Measurements from ENCODE around the gene GRAMD1B.

The GRAMD1B gene

DNA sequence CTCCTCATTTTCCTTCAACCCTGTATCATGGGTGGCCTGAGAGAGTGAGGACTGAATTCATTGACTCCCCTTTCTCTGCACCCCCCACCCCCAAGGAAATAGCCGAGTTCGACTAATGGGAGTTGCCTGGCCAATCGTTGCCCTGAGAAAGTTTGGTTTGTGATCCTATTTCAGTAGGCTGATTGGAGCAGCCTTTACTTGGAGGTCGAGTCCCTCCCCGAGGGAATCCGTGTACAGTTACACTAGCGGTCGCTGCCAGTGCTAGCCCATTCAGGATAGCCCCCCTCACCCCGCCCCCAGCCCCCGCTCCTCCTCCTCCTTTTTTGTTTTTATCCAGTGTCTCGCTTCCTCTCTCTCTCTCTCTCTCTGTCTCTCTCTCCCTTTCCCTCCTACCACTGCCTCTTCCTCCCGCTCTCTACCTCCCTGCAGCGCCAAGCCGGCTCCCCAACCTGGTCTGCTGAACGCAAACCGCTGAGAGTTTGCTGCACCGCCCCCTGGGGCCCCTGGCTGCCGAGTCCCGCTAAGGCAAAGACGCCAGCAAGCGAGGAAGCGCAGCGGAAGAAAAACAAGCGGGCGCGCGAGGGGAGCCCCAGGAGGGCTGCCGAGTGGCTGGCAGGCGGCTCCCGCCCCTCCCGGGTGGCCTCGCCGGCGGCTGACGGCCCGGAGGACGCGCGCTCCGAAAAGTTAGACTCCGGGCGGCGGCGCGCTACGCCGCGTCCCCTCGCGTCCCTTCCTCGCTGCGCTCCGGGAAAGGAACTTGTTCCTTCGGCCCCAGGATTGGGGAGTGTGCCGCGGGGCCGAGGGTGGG lies at the start of gene GRAMD1B:
GRAMD1B (plus strand) TSS at position 357 of the 808 bp plus-strand sequence. CDS start 524 bp downstream, outside the sequence.
- FAIRE-seq, result peak; percentile 97

GRCh38 chr11:123381149-123381548 lies 48.9 kb upstream of the GRAMD1B start:
- no peak for FAIRE-seq

DNA sequence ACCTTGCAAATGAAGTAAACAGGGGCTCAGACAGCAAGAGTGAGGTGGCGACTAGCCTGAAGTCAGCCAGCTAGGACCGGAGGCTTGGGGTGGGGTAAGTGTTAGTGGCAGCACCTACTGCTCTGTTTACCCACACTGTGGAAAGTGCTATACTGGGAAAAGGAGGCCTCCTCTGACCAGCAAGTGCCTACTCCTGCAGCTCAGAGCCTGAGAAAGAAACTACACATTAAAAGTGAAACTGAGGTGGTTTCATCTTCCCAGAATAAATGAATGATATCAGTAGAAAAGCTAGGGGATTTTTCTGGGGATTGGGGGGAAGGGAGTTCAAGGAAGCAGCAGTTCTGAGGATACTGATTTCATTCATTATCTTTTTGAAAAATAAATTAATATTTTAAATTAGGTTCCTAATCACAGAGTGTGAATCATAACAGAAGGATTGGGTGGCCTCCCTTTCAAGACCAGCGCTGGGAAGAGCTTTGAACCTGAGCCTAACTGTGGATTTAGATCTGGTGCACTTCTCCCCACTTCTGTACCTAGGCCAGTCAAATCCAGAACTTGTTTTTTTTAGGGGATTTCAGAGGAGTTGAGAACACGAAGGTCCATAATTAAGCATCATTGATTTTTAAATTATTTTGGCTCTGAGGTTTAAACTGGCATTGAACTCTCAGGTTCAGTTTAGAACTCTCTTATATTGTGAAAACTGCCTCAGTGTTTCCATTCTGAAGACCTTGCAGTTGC lies 48.1 kb upstream of the GRAMD1B start:
- FAIRE-seq, result no peak

GRCh38 chr11:123382555-123383074 lies 47.5 kb upstream of the GRAMD1B start:
- FAIRE-seq, result no peak

GRCh38 chr11:123384116-123384515 lies 46.0 kb upstream of the GRAMD1B start:
- FAIRE-seq, result no peak

GRCh38 chr11:123386796-123387510 lies 43.1 kb upstream of the GRAMD1B start:
- FAIRE-seq, result no peak

GRCh38 chr11:123388640-123389039 lies 41.4 kb upstream of the GRAMD1B start:
- FAIRE-seq, result no peak

DNA sequence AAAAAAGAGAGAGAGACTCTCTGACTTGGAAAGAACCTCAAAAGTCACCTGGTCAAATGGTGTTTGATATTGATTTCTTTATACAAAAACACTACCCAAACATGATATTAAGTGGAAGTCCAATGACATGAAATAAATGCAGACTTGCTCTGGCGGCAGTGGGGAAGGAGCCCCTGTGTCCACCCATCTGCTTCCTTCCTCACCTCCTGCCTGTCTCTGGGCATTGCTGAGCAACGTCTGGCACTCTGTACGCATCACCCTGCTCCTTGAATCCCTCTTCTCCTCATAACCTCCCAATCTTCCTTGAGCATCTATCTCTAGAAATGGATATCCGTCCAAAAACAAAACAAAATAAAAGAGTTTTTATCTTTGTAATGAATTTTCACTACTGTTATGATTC lies 39.9 kb upstream of the GRAMD1B start:
- no peak for FAIRE-seq

DNA sequence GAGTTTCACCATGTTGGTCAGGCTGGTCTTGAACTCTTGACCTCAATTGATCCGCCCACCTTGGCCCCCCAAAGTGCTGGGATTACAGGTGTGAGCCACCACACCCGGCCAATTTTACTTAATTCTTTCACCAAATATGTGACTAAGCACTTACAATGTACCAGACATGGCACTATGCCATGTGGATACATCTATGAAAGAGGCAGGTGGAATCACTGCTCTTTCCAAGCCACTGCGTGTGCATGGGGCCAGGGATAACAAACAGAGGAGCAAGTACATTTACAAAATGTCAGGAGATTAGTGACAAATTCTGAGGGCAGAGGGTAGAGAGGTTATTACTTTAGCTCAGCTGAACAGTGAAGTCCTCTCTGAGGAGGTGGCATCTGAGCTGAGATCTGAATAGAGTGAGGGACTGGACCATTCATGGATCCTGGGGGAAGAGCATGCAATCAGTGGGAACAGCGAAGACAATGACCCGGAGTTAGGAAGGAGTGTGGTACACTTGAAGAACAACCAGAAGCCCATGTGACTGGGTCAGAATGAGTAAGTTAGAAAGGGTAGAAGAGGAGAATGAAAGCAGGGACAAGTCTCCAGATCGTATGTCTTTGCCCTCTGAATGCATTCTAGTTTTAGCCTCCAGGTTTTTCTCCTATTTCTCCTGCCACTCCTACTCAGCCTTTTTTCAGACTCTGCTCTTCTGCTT lies 38.3 kb upstream of the GRAMD1B start:
- FAIRE-seq, result no peak

- no peak for FAIRE-seq
These were observed 37.6 kb upstream of the GRAMD1B start for GRCh38 chr11:123392431-123392830.

DNA sequence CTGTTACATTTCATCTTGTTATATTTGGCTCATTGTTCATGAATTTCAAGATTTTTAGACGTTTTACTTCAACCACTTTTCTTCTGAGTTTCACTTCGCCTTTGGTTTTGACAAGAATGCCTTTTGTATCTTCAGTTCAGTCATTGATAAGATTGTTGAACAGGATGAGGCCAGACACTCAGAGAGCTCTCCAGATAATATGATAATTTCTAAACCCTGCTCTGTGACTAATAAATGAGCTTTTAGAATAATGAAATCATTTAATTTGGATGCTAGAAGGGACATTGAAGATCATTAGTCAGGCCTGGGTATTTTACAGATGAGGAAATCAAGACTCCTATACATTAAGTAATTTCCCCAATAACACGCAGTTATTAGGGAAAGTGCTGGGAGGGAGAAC lies 37.2 kb upstream of the GRAMD1B start:
- FAIRE-seq, result no peak

DNA sequence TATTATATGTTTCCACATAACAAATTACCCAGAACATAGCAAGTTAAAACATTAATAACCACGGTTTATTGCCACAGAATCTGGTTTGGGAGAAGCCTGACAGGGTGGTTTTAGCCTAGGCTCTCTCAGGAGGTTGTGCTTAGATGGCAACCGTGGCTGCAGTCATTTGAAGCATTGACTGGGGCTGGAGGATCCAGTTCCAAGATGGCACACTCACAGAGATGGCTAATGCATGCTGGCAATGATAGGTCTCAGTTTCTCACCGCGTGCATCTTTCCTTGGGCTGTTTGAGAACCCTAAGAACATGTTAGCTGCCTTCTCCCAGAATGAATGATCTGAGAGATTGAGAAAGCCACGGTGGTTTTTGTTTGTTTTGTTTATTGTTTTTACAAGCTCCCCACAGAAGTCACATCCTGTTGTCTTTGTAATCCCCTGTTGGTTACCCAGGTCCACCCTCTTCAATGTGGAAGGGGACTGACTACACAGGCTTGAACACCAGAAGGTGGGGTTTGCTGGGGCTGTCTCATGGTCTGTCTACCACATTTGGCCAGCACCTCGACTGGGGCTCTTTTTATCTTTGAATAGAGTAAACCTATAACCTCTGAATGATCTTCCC lies 36.6 kb upstream of the GRAMD1B start:
- no peak for FAIRE-seq

DNA sequence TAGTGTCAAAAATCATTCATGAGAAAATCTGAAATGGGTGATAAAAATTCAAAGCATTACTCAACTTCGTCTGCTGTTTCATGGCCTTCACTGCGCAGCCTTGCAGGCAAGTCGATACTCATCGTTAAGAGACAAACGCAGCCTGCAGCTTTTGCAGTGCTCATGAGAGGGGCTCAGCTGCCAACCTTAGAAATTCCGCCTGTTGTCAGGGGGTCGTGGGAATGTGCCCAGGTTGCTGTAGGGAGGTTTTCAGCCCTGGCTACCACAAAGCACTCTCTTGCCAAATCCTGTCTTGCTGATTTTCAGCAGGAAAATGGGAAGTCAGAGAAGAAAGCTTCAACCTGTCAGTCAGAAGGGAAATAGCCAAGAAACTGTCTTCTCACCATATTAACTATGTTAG lies 25.4 kb upstream of the GRAMD1B start:
- FAIRE-seq, result no peak

DNA sequence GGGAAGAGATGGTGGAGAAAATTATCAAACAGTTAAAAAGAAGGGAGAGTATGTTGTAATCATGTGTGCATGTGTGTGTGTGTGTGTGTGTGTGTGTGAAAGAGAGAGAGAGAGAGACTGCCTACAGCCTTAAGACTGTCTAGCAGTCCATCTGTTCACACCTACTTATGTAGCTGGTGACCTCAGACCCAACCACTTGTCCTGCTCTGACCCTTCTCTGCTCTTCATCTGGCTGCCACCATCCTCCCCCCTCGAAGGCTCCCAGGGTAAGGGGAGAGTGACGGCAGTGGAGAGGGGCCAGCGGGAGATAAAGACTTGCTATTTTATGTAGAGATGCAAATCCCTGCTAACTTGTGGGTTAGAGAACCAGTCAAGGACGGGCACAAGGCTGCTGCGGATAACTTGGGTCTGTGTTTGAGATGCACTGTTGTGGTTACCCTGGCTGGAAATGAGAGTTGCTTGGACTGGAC lies 24.9 kb upstream of the GRAMD1B start:
- FAIRE-seq, result no peak

GRCh38 chr11:123406441-123407129 lies 23.5 kb upstream of the GRAMD1B start:
- no peak for FAIRE-seq

GRCh38 chr11:123407130-123407995 lies 22.7 kb upstream of the GRAMD1B start:
- peak; percentile 93 for FAIRE-seq

- FAIRE-seq, result peak; percentile 37
These were observed 22.0 kb upstream of the GRAMD1B start for GRCh38 chr11:123407996-123408597.

DNA sequence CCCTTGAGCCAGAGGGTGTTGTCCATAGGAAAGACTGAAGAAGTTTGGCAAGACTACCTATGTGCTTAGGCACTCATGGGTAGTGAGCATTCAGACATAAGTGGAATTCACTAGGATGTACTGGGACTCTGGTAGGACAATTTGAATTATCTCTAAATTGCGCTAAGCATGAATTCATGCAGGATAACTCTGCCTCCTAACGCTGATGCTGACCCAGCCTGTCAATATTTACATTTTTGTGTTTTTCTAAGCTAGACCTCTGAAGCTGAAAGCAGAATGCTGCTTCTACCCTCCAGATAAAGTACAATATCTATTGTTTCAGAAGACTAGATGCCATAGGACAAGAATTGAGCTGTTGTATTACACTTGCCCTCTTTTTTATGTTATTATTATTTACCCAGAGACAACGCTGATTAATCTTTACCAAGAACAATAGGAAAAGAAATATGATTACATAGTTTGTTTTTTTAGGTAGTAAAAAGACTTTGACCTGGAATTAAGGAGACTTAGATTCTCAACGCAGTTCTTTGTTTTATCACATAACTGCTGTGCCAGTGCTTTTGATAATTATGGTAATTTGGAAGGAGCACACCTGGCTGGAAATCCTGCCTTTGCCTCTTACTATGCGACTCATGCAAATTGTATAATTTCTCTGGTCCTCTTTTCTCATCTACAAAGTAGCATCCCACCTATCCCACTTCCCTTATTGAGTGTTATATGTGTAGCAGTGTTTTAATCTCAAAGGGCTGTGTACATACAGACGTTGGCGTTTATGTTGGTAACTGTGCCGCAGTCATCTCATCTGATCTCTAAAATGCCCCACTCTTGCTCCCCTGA lies 21.2 kb upstream of the GRAMD1B start:
- peak; percentile 11 for FAIRE-seq
